ENCODE results near the gene SNAP29.
"Not testable (repeated sequence)": the region's sequence is repeated elsewhere in the genome, so short reads cannot be mapped to it uniquely, and the experiment has no call there.

SNAP29 gene

DNA sequence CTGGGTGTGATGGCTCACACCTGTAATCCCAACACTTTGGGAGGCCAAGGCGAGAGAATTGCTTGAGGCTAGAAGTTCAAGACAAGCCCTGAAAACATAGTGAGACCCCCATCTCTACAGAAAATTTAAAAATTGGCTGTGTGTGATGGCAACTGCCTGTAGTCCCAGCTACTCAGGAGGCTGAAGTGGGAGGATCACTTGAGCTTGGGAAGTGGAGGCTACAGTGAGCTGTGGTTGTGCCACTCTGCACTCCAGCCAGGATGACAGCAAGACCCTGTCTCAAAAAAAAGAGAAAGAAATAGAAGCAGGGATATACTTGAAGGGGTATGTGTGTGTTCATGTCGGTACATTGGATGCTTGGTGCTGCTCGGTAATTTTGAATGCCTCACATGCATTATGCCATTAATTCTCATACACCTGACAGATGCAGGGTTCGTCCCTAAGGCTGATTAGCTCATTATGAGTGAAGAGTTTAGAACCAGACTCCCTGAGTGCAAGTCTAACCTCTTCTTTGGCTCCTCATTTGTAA lies 72.4 kb downstream of the SNAP29 start:
- Histone ChIP-seq H3K27me3 (ENCODE audit: insufficient read depth, low read length) (no peaks in the 10 kb centered on the region), H3K9ac (ENCODE audit: low read length) (no peak overlapping the region), H3K27ac (ENCODE audit: low read depth, low read length, poor library complexity, severe bottlenecking) (no peak overlapping the region), H3K4me1 (ENCODE audit: insufficient read depth, low read length, severe bottlenecking) (peaks cover 5% of the 10 kb centered on the region), H3K79me2 (ENCODE audit: insufficient read depth, low read length) (peaks cover 92% of the 10 kb centered on the region), H3K4me2 (ENCODE audit: low read length) (no peak overlapping the region), H3K9me3 (ENCODE audit: low read length) (no peaks in the 10 kb centered on the region), H2AFZ (ENCODE audit: low read length) (no peak overlapping the region), H4K20me1 (ENCODE audit: insufficient read depth, low read length) (0 out of 2 replicates have a peak, but pooled peaks cover 3% of the 10 kb centered on the region), H3K4me3 (ENCODE audit: low read depth, low read length, poor library complexity, severe bottlenecking) (no peak overlapping the region), H3F3A (ENCODE audit: insufficient read depth, low read length) (no peaks in the 10 kb centered on the region), H3K36me3 (ENCODE audit: insufficient read depth, low read length) (peaks cover 51% of the 10 kb centered on the region), H3K9me2 (ENCODE audit: low read depth, low read length) (no peaks in the 10 kb centered on the region)
- TF ChIP-seq, protein P1, sequence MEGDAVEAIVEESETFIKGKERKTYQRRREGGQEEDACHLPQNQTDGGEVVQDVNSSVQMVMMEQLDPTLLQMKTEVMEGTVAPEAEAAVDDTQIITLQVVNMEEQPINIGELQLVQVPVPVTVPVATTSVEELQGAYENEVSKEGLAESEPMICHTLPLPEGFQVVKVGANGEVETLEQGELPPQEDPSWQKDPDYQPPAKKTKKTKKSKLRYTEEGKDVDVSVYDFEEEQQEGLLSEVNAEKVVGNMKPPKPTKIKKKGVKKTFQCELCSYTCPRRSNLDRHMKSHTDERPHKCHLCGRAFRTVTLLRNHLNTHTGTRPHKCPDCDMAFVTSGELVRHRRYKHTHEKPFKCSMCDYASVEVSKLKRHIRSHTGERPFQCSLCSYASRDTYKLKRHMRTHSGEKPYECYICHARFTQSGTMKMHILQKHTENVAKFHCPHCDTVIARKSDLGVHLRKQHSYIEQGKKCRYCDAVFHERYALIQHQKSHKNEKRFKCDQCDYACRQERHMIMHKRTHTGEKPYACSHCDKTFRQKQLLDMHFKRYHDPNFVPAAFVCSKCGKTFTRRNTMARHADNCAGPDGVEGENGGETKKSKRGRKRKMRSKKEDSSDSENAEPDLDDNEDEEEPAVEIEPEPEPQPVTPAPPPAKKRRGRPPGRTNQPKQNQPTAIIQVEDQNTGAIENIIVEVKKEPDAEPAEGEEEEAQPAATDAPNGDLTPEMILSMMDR (IDR thresholded peaks at IDR 0.05; ENCODE audit: low read length) = no peak
- TF ChIP-seq EZH2 (IDR thresholded peaks at IDR 0.05; ENCODE audit: borderline replicate concordance, low read length) = no peak

DNA sequence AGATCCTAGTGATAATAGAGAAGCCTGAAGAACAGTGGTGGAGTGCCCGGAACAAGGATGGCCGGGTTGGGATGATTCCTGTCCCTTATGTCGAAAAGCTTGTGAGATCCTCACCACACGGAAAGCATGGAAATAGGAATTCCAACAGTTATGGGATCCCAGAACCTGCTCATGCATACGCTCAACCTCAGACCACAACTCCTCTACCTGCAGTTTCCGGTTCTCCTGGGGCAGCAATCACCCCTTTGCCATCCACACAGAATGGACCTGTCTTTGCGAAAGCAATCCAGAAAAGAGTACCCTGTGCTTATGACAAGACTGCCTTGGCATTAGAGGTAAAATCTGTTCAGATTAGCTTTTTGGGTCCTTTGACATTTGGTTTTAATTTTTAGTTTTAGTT lies 75.1 kb downstream of the SNAP29 start:
- Histone ChIP-seq H3F3A (ENCODE audit: insufficient read depth, low read length) (no peaks in the 10 kb centered on the region), H3K4me2 (ENCODE audit: low read length) (no peak overlapping the region), H3K4me1 (ENCODE audit: insufficient read depth, low read length, severe bottlenecking) (peaks cover 14% of the 10 kb centered on the region), H3K79me2 (ENCODE audit: insufficient read depth, low read length) (peaks cover 91% of the 10 kb centered on the region), H4K20me1 (ENCODE audit: insufficient read depth, low read length) (no peaks in the 10 kb centered on the region), H3K4me3 (ENCODE audit: low read depth, low read length, poor library complexity, severe bottlenecking) (no peak overlapping the region), H3K9me2 (ENCODE audit: low read depth, low read length) (no peaks in the 10 kb centered on the region), H3K27ac (ENCODE audit: low read depth, low read length, poor library complexity, severe bottlenecking) (no peak overlapping the region), H3K9me3 (ENCODE audit: low read length) (no peaks in the 10 kb centered on the region), H3K9ac (ENCODE audit: low read length) (no peak overlapping the region), H3K27me3 (ENCODE audit: insufficient read depth, low read length) (no peaks in the 10 kb centered on the region), H3K36me3 (ENCODE audit: insufficient read depth, low read length) (peaks cover 67% of the 10 kb centered on the region), H2AFZ (ENCODE audit: low read length) (no peak overlapping the region)
- TF ChIP-seq, protein P1 (IDR thresholded peaks at IDR 0.05; ENCODE audit: low read length) = no peak

DNA sequence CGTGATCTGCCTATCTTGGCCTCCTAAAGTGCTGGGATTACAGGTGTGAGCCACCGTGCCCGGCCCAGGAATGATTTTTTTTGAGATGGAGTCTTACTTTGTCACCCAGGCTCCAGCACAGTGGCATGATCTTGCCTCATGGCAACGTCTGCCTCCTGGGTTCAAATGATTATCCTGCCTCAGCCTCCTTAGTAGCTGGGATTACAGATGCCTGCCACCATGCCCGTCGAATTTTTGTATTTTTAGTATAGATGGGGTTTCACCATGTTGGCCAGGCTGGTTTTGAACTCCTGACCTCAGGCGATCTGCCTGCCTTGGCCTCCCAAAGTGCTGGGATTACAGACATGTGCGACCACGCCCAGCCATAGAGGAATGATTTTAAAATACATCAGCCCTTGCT lies 76.2 kb downstream of the SNAP29 start:
- not testable (repeated sequence) for H3K4me2 ChIP-seq (ENCODE audit: low read length); H3K4me3 ChIP-seq (ENCODE audit: low read depth, low read length, poor library complexity, severe bottlenecking); H3K27me3 ChIP-seq (ENCODE audit: insufficient read depth, low read length); H2AFZ ChIP-seq (ENCODE audit: low read length); H3K9me3 ChIP-seq (ENCODE audit: low read length); H3K9me2 ChIP-seq (ENCODE audit: low read depth, low read length); H4K20me1 ChIP-seq (ENCODE audit: insufficient read depth, low read length); H3K27ac ChIP-seq (ENCODE audit: low read depth, low read length, poor library complexity, severe bottlenecking); H3F3A ChIP-seq (ENCODE audit: insufficient read depth, low read length); H3K9ac ChIP-seq (ENCODE audit: low read length)
- Histone ChIP-seq H3K36me3 (ENCODE audit: insufficient read depth, low read length) (peaks cover 65% of the 10 kb centered on the region), H3K4me1 (ENCODE audit: insufficient read depth, low read length, severe bottlenecking) (peaks cover 17% of the 10 kb centered on the region), H3K79me2 (ENCODE audit: insufficient read depth, low read length) (peaks cover 92% of the 10 kb centered on the region)

DNA sequence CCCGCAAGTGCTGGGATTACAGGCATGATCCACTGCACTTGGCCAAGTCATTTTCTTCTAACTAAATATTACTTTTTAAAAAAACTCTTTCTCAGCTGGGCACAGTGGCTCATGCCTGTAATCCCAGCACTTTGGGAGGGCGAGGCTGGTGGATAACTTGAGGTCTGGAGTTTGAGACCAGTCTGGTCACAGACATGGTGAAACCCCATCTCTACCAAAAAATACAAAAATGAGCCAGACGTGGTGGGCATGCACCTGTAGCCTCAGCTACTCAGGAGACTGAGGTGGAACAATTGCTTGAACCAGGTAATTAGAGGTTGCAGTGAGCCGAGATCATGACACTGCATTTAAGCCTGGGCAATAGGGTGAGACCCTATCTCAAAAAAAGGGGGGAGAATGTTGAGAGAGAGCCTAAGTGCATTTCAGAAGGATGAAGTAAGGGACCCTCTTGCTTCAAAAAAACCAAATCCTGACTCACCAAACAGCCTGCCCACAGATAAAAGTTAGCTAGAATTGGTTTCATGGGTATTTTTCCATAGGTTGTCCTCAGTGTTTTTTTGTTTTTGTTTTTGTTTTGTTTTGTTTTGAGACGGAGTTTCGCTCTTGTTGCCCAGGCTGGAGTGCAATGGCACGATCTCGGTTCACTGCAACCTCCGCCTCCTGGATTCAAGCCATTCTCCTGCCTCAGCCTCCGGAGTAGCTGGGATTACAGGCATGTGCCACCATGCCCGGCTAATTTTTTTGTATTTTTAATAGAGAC lies 77.2 kb downstream of the SNAP29 start:
- H4K20me1 ChIP-seq (ENCODE audit: insufficient read depth, low read length); H3K27me3 ChIP-seq (ENCODE audit: insufficient read depth, low read length); H3K9me3 ChIP-seq (ENCODE audit: low read length); H2AFZ ChIP-seq (ENCODE audit: low read length); H3K9ac ChIP-seq (ENCODE audit: low read length); H3K9me2 ChIP-seq (ENCODE audit: low read depth, low read length); H3K4me3 ChIP-seq (ENCODE audit: low read depth, low read length, poor library complexity, severe bottlenecking); H3K4me2 ChIP-seq (ENCODE audit: low read length); H3F3A ChIP-seq (ENCODE audit: insufficient read depth, low read length); H3K27ac ChIP-seq (ENCODE audit: low read depth, low read length, poor library complexity, severe bottlenecking): not testable (repeated sequence)
- peaks cover 21% of the 10 kb centered on the region for H3K4me1 ChIP-seq (ENCODE audit: insufficient read depth, low read length, severe bottlenecking)
- peaks cover 71% of the 10 kb centered on the region for H3K36me3 ChIP-seq (ENCODE audit: insufficient read depth, low read length)
- peaks cover 93% of the 10 kb centered on the region for H3K79me2 ChIP-seq (ENCODE audit: insufficient read depth, low read length)

All from OCI-LY1 (cell line).